Thyroid gland (tissue), 4 donors: ENCODE data around the gene SMAD3.

Source experiments
- CTCF ChIP-seq, 6 experiments: fragments of 200-600 bp in 3 of 6; fragments of 450-650 bp in 3 of 6; sonication (generic) in 3 of 6; IDR thresholded peaks; one replicate each; pipeline ENCODE4 v1.5.1; 2016 to 2019; ENCODE audit warnings: antibody characterized with exemption in 6 of 6, mild to moderate bottlenecking in 2 of 6, inconsistent platforms in 1 of 6, moderate library complexity in 1 of 6
- POLR2A ChIP-seq, 2 donors: fragments of 450-650 bp; IDR thresholded peaks; one replicate each; pipeline ENCODE4 v1.6.1; 2017; ENCODE audit warnings: antibody characterized with exemption in 2 of 2, mild to moderate bottlenecking in 2 of 2, moderate library complexity in 1 of 2

GRCh38 chr15:67019069-67019468, 46.3 kb upstream of the SMAD3 start:
- no peak for TF ChIP-seq CTCF (IDR thresholded peaks at IDR 0.05)
- no peak for TF ChIP-seq POLR2A (IDR thresholded peaks at IDR 0.05)
